Mucosa of descending colon (tissue), 3 donors: ENCODE measurements around the gene TSPAN18. TPM values are rescaled to one million over a fixed set of nuclear protein-coding genes. Genes with fewer than 3 reads are reported as not detected.
A peak's percentile ranks its signal among the peaks of the same experiment; 100 is the strongest.

Experiments
- ATAC-seq: fragments of 200-7000 bp; cut with Tn5 transposase; one replicate; pipeline ENCODE4 v1.9.1; 2020; ENCODE audit warnings: mild to moderate bottlenecking, moderate library complexity
- DNase-seq, 3 donors: peaks; one replicate each; pipeline ENCODE4 v3.0.0-alpha.2; 2020
- H3K36me3 ChIP-seq: fragments of 200-600 bp; one replicate; pipeline ENCODE4 v1.8.0; 2021; ENCODE audit warnings: low read depth, mild to moderate bottlenecking
- H3K4me1 ChIP-seq: fragments of 200-600 bp; one replicate; pipeline ENCODE4 v1.8.0; 2021; ENCODE audit warnings: low read depth, mild to moderate bottlenecking
- H3K4me3 ChIP-seq: fragments of 200-600 bp; one replicate; pipeline ENCODE4 v1.8.0; 2021; ENCODE audit warnings: mild to moderate bottlenecking
- H3K9me3 ChIP-seq: fragments of 200-600 bp; one replicate; pipeline ENCODE4 v1.8.0; 2021; ENCODE audit warnings: mild to moderate bottlenecking
- CTCF ChIP-seq: fragments of 200-600 bp; IDR thresholded peaks from one replicate; pipeline ENCODE4 v1.8.0; 2022; ENCODE audit warnings: antibody characterized with exemption, mild to moderate bottlenecking
- intact Hi-C, 2 donors: fragments of 100-400 bp; cut with DNase I in 1 of 2; cut with micrococcal nuclease in 1 of 2; formaldehyde crosslinking; loops; one replicate each; pipeline versions ENCODE4 v1.11.0 to v1.11.1; 2022; cut with DNase I, micrococcal nuclease
- total RNA-seq, 3 donors: library from RNA; stranded (reverse); fragmentation: NEBNext Ultra II Directional in 2 of 3; extraction: Animal tissue kit (Norgen Biotek cat#: 25700) in 2 of 3; gene quantifications; one replicate each; pipeline versions ENCODE4 v1.2.1 to v1.2.4, GENCODE V29; 2021 to 2023
- donor health status: DM: no; HTN: no; CAD: no; lungs with moderate emphysema.
- donor health status: DM: no; HTN: no; CAD: no.
- donor health status: DM: no; HTN: yes; CAD: no.

The TSPAN18 gene
- total RNA-seq, 3 donors from 2014 or later = 3.6 to 63.2 (median 8.5) TPM

GRCh38 chr11:44755556-44756523, 29.1 kb downstream of the TSPAN18 start:
- no peak overlapping the region for H3K4me3 ChIP-seq
- no peaks in the 10 kb centered on the region for H3K4me1 ChIP-seq
- DNase-seq (peak in 1 of 3 donors; percentile 39), ATAC-seq (no peak)
- peaks cover 3% of the 10 kb centered on the region for H3K9me3 ChIP-seq
- no peak for TF ChIP-seq CTCF
- intact Hi-C loops = no loop called here
- no peaks in the 10 kb centered on the region for H3K36me3 ChIP-seq

GRCh38 chr11:44758983-44759382, 32.2 kb downstream of the TSPAN18 start:
- no peak overlapping the region for H3K4me3 ChIP-seq
- intact Hi-C loops = no loop called here
- TF ChIP-seq CTCF = no peak
- H3K4me1 ChIP-seq = no peaks in the 10 kb centered on the region
- H3K9me3 ChIP-seq = peaks cover 3% of the 10 kb centered on the region
- no peak for ATAC-seq
- DNase-seq = no peak
- H3K36me3 ChIP-seq = no peaks in the 10 kb centered on the region

DNA sequence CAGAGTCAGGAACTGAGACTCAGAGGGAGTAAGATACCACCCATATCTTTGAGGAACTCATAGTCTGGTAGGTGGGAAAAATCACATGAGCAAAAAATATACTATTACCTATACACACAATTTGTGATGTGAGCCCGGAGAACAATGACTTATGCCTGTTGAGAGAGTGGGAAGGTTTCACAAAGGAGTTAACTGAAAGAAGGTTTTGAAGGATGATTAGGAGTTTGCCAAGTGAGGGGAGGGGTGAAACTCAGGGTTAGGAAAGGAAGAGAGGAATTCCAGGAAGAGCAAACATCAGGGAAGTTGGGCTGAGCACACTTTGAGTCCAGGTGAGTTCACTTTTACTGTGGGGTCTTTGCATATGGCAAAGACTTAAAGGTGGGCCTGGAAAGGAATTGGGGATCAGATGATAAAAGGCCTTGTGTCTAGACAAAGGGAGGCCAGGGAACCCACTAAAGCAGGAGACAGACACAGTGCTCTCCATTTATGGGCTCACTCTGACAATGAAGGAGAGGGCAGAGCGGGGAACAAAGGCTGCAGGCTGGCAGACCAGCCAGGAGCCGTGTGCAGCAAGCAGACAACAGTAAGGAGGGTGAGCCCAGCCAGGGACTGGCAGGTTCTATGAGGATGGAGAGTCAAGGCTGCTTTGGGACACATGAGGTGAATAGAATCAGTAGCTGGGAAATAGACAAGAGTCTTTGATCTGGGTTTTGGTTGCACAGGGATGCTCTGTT, 33.1 kb downstream of the TSPAN18 start:
- no peak for ATAC-seq
- DNase-seq = no peak
- H3K4me3 ChIP-seq = no peak overlapping the region
- H3K4me1 ChIP-seq = no peaks in the 10 kb centered on the region
- H3K9me3 ChIP-seq = peaks cover 3% of the 10 kb centered on the region
- no peak for TF ChIP-seq CTCF
- intact Hi-C loops = no loop called here
- no peaks in the 10 kb centered on the region for H3K36me3 ChIP-seq

GRCh38 chr11:44760477-44760872, 33.7 kb downstream of the TSPAN18 start:
- Histone ChIP-seq H3K9me3 (peaks cover 3% of the 10 kb centered on the region), H3K4me3 (no peak overlapping the region), H3K36me3 (no peaks in the 10 kb centered on the region), H3K4me1 (no peaks in the 10 kb centered on the region)
- intact Hi-C loops = no loop called here
- ATAC-seq (no peak), DNase-seq (no peak)
- TF ChIP-seq CTCF = no peak

DNA sequence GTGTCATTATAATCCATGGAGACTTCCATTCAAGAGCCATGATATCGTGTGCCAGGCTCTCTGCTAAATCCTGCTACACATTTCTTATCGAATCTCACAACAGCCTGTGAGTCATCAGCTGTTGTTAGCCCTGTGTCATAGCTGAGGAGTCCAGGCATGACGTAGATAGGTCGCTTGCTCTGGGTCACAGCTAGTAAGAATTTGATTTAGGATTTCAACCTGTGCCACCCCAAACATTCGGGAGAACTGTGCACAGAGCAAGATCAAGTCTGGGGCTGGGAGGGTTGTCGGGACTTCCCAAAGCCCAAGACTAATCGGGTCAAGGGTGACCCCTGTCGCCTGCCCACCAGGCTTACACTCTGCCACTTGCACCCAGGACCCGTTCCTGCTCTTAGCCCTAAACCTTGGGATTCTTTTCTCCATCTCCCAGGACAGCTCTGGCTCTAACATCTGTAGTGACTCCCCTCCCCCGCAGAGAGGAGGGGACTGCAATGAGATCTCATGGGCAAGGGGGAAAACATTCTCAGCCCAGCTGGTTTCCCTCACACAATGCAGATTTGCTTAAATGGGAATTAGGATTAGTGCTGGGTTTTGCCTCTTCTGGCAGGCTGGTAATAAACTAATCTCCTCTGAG, 34.3 kb downstream of the TSPAN18 start:
- DNase-seq (peak in 1 of 3 donors; percentile 29), ATAC-seq (peak; percentile 61)
- Histone ChIP-seq H3K4me1 (no peaks in the 10 kb centered on the region), H3K36me3 (no peaks in the 10 kb centered on the region), H3K4me3 (no peak overlapping the region), H3K9me3 (peaks cover 3% of the 10 kb centered on the region)
- intact Hi-C loops = no loop called here
- no peak for TF ChIP-seq CTCF
